ENCODE data around the gene RHOD.

DNA sequence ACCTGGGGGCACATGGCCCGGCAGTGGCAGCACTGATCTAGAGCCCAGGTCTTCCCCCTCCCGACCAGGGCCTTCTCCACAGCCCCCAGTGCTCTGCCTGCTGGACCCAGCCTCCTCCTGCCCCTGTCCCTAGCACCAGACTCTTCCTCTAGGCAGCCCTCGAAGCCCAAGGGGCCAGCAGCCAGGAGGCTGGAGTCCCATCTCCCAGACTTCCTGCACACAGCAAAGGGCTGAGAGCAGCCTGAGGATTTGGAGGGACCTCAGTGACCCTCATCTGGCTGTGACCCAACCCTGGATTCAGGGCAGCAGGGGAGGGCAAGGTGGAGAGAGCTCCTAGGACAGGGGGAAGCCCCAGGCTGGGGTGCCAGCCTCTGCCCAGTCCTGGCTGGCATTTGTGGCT is 3.0 kb downstream of the RHOD start:
- TF ChIP-seq, protein P1, sequence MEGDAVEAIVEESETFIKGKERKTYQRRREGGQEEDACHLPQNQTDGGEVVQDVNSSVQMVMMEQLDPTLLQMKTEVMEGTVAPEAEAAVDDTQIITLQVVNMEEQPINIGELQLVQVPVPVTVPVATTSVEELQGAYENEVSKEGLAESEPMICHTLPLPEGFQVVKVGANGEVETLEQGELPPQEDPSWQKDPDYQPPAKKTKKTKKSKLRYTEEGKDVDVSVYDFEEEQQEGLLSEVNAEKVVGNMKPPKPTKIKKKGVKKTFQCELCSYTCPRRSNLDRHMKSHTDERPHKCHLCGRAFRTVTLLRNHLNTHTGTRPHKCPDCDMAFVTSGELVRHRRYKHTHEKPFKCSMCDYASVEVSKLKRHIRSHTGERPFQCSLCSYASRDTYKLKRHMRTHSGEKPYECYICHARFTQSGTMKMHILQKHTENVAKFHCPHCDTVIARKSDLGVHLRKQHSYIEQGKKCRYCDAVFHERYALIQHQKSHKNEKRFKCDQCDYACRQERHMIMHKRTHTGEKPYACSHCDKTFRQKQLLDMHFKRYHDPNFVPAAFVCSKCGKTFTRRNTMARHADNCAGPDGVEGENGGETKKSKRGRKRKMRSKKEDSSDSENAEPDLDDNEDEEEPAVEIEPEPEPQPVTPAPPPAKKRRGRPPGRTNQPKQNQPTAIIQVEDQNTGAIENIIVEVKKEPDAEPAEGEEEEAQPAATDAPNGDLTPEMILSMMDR (optimal IDR thresholded peaks at IDR 0.05 in 1 of 3, IDR thresholded peaks at IDR 0.05 in 1 of 3, conservative IDR thresholded peaks at IDR 0.05 in 1 of 3; ENCODE audit: extremely low read depth in 1 of 3, insufficient read depth in 2 of 3, low read length in 3 of 3), result no peak
- no peak for TF ChIP-seq EZH2 (IDR thresholded peaks at IDR 0.05; ENCODE audit: low read length)

Data from keratinocyte (primary cell).